Skin of body (tissue), 2 donors: ENCODE results near the gene WFDC8. TPM values are rescaled to one million over a fixed set of nuclear protein-coding genes. Genes with fewer than 3 reads are reported as not detected.

Experiments used
- DNase-seq: peaks from one replicate; lab custom pipeline; 2025; lab: John Stamatoyannopoulos, UW
- total RNA-seq: library from RNA; depleted of rRNA; stranded (reverse); fragments of >200 nt; gene quantifications from one replicate; pipeline ENCODE4 v1.2.3, GENCODE V29; 2014

WFDC8 gene
- total RNA-seq, 1 donor from 2014 or later = not detected

- DNase-seq = no peak
Measured at GRCh38 chr20:45548410-45548809, 30.7 kb downstream of the WFDC8 start.

- DNase-seq = no peak
Measured at GRCh38 chr20:45547206-45547770, 31.8 kb downstream of the WFDC8 start, which contains the start of gene EPPIN. EPPIN (minus strand) TSS chr20:45547401; CDS start chr20:45547357, 44 bp downstream.

- DNase-seq = no peak
Measured at GRCh38 chr20:45545754-45546453, 33.2 kb downstream of the WFDC8 start.

GRCh38 chr20:45545351-45545750 lies 33.7 kb downstream of the WFDC8 start:
- no peak for DNase-seq

- no peak for DNase-seq
Measured at GRCh38 chr20:45539382-45539781, 39.7 kb downstream of the WFDC8 start, which contains the start of gene WFDC6. WFDC6 (minus strand) TSS chr20:45539482; CDS start chr20:45539407, 75 bp downstream.

- no peak for DNase-seq
Measured at GRCh38 chr20:45538209-45538799, 40.8 kb downstream of the WFDC8 start.

GRCh38 chr20:45527294-45527693 lies 51.8 kb downstream of the WFDC8 start:
- no peak for DNase-seq

- DNase-seq = no peak
Measured at GRCh38 chr20:45523821-45524220, 55.3 kb downstream of the WFDC8 start.

- DNase-seq = no peak
Measured at GRCh38 chr20:45518282-45518681, 60.8 kb downstream of the WFDC8 start.

- DNase-seq = no peak
Measured at GRCh38 chr20:45515147-45515913, 63.8 kb downstream of the WFDC8 start, which contains the start of gene SPINT3. SPINT3 (minus strand) TSS chr20:45515622; CDS start chr20:45515608, 14 bp downstream.

- no peak for DNase-seq
Measured at GRCh38 chr20:45510242-45510862, 68.7 kb downstream of the WFDC8 start.

GRCh38 chr20:45509091-45509490 lies 70.0 kb downstream of the WFDC8 start:
- DNase-seq = no peak

- no peak for DNase-seq
Measured at GRCh38 chr20:45508068-45508886, 70.8 kb downstream of the WFDC8 start.

GRCh38 chr20:45507011-45507820 lies 71.9 kb downstream of the WFDC8 start:
- DNase-seq = no peak

- no peak for DNase-seq
Measured at GRCh38 chr20:45506398-45506797, 72.7 kb downstream of the WFDC8 start.

- no peak for DNase-seq
Measured at GRCh38 chr20:45503403-45503802, 75.7 kb downstream of the WFDC8 start.

GRCh38 chr20:45502561-45502960 lies 76.5 kb downstream of the WFDC8 start:
- DNase-seq = no peak
